COLO668 (cell line): Measurements from ENCODE around the gene RBMS3.
"Not testable (repeated sequence)": the region's sequence is repeated elsewhere in the genome, so short reads cannot be mapped to it uniquely, and the experiment has no call there.

Experiments used
- DNase-seq: peaks from one replicate; lab custom pipeline; 2025; ENCODE audit not compliant: unreplicated experiment; lab: John Stamatoyannopoulos, UW

RBMS3 gene

GRCh38 chr3:29759411-29760225, 478.7 kb downstream of the RBMS3 start:
- no peak for DNase-seq

- no peak for DNase-seq
Measured at GRCh38 chr3:29760226-29760685, 479.4 kb downstream of the RBMS3 start.

- no peak for DNase-seq
Measured at GRCh38 chr3:29761517-29761916, 480.6 kb downstream of the RBMS3 start.

- no peak for DNase-seq
Measured at GRCh38 chr3:29763115-29763514, 482.2 kb downstream of the RBMS3 start.

- no peak for DNase-seq
Measured at GRCh38 chr3:29764041-29764440, 483.2 kb downstream of the RBMS3 start.

- DNase-seq, result no peak
Measured at GRCh38 chr3:29764603-29765254, 483.9 kb downstream of the RBMS3 start.

- no peak for DNase-seq
Measured at GRCh38 chr3:29771602-29772001, 490.7 kb downstream of the RBMS3 start.

GRCh38 chr3:29772436-29772835, 491.6 kb downstream of the RBMS3 start:
- no peak for DNase-seq

- DNase-seq, result no peak
Measured at GRCh38 chr3:29773481-29773880, 492.6 kb downstream of the RBMS3 start.

- no peak for DNase-seq
Measured at GRCh38 chr3:29775340-29775739, 494.5 kb downstream of the RBMS3 start.

GRCh38 chr3:29777869-29778268, 497.0 kb downstream of the RBMS3 start:
- no peak for DNase-seq

- DNase-seq, result no peak
Measured at GRCh38 chr3:29789686-29790085, 508.8 kb downstream of the RBMS3 start.

- no peak for DNase-seq
Measured at GRCh38 chr3:29796808-29797207, 515.9 kb downstream of the RBMS3 start.

- DNase-seq, result no peak
Measured at GRCh38 chr3:29802057-29802456, 521.2 kb downstream of the RBMS3 start.

GRCh38 chr3:29804044-29804443, 523.2 kb downstream of the RBMS3 start:
- no peak for DNase-seq

GRCh38 chr3:29805757-29806156, 524.9 kb downstream of the RBMS3 start:
- DNase-seq, result no peak

GRCh38 chr3:29808324-29808723, 527.5 kb downstream of the RBMS3 start:
- DNase-seq, result not testable (repeated sequence)

- DNase-seq, result no peak
Measured at GRCh38 chr3:29822071-29822470, 541.2 kb downstream of the RBMS3 start.

- DNase-seq, result no peak
Measured at GRCh38 chr3:29823233-29823632, 542.4 kb downstream of the RBMS3 start.

GRCh38 chr3:29826712-29827111, 545.8 kb downstream of the RBMS3 start:
- no peak for DNase-seq

GRCh38 chr3:29827756-29828155, 546.9 kb downstream of the RBMS3 start:
- no peak for DNase-seq

GRCh38 chr3:29829340-29829739, 548.5 kb downstream of the RBMS3 start:
- no peak for DNase-seq
